Epithelial cell of proximal tubule (primary cell): ENCODE measurements around the gene MUSK. TPM values are rescaled to one million over a fixed set of nuclear protein-coding genes. Genes with fewer than 3 reads are reported as not detected.

Experiments used
- DNase-seq: peaks from one replicate; pipeline ENCODE4 v3.0.0-alpha.2; 2011; ENCODE audit warnings: low read depth
- H3K4me3 ChIP-seq: 2 replicates; pipeline ENCODE4 v1.5.1; 2011; ENCODE audit warnings: low read depth, mild to moderate bottlenecking, low read length
- total RNA-seq: library from RNA; depleted of rRNA; stranded (reverse); fragments of >200 nt; gene quantifications from 2 replicates; pipeline ENCODE4 v1.2.3, GENCODE V29; 2015
- TF ChIP-seq, protein P1 (sequence below): conservative IDR thresholded peaks from 2 replicates; pipeline ENCODE4 v1.5.1; 2012; ENCODE audit warnings: low read depth, mild to moderate bottlenecking, low read length

The MUSK gene
- total RNA-seq, 1 donor from 2014 or later = not detected

DNA sequence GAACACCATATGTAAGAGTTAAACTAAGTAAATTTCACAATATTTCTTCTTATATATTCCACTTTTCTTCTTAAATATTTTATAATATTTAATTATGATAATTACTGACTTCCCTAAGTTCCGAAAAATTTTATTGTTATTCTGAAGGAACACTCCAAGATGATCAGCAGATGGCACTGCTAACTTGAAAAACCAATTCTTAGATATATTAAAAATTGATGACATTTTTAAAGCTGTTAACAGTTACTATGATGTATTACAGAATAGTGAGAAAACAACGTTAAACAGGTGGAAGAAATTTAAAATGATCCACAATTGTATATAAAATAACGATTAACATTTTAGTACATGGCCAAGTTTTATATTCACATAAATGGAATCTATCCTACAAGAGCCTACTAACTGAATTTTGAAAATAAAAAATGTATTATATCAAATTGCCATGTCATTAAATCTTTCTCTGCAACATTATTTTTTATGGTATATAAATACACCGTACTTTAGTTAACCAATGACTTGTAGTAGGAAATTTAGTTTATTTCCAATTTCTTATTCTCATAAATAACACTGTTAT is 30.1 kb upstream of the MUSK start:
- no peak for DNase-seq
- no peak overlapping the region for H3K4me3 ChIP-seq
- TF ChIP-seq, protein P1, sequence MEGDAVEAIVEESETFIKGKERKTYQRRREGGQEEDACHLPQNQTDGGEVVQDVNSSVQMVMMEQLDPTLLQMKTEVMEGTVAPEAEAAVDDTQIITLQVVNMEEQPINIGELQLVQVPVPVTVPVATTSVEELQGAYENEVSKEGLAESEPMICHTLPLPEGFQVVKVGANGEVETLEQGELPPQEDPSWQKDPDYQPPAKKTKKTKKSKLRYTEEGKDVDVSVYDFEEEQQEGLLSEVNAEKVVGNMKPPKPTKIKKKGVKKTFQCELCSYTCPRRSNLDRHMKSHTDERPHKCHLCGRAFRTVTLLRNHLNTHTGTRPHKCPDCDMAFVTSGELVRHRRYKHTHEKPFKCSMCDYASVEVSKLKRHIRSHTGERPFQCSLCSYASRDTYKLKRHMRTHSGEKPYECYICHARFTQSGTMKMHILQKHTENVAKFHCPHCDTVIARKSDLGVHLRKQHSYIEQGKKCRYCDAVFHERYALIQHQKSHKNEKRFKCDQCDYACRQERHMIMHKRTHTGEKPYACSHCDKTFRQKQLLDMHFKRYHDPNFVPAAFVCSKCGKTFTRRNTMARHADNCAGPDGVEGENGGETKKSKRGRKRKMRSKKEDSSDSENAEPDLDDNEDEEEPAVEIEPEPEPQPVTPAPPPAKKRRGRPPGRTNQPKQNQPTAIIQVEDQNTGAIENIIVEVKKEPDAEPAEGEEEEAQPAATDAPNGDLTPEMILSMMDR = peak; percentile 55

DNA sequence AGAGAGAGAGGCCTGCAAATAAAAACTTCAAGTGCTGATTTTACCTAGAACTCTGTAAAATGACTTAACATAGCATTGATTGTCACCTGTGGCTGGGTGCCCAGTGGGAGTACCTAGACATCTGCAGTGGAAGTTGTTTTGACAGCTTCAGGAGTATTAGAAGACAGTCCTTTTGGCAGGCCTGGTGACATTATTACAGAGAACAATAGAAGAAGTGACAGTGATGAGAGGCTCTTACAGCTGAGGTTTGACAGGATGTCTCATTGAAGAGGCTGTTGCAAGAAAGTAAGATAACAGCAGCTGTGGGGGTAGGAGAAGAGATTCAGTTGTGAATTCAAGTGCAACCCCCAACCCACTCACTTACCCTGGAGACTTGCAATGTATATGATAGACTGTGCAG is 27.9 kb upstream of the MUSK start:
- no peak for DNase-seq
- H3K4me3 ChIP-seq = no peak overlapping the region
- TF ChIP-seq, protein P1 = no peak

DNA sequence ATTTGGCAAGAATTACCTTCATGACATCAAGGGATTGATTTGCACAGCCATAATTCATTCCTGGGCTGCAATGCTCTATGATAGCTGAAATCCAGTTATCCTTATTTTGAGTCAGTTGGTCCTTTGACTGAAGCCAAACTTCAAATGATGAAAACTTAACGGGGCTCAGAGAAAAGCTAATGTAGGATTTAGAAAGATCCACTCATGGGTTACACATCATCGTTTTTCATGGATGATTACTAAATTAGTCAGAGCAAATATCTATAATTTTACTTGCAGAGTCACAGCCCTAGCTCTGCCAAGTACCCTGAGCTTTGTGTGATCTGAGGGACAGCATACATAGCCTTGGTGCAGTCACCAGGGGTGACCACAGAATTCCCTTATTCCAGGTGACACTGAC is 27.3 kb upstream of the MUSK start:
- no peak for DNase-seq
- H3K4me3 ChIP-seq = no peak overlapping the region
- TF ChIP-seq, protein P1 = no peak

DNA sequence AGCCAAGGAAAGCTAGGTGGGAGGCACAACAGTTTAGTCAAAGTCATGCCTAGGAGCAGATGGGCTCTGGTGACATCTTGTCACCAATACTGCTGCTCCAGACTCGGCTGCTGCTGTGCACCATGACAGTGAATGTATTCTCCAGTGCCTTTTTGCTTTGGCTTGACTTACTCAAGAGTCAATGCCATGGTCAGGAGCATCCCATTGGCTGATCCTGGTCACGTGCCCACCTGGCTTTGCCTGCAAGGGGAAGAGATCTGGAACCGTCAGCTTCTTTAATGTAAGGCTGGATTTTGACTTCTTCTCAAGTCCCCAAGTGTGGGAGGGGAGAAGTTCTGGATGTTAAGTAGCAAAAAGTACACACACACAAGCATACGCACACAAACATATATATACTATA is 19.9 kb upstream of the MUSK start:
- H3K4me3 ChIP-seq = no peak overlapping the region
- DNase-seq = no peak
- TF ChIP-seq, protein P1 = no peak

DNA sequence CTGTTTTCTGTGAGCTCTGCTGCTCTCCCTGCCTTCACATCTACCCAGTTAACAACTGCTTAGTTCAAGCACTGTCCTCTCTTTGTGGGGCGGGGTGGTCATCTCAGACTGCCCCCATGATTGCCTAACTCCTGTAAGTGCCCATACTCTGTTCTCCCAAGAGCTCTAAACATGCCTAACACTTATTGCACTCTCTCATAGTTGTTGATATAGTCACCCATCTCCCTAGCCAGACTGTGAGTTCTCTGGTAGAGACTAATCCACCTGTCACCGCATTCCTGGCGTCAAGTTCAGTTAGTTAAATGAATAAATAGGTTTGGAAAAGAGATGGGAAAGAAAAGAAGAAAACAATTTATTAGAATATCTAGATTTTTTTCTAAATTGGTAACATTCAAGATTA is 18.3 kb upstream of the MUSK start:
- no peak overlapping the region for H3K4me3 ChIP-seq
- no peak for DNase-seq
- TF ChIP-seq, protein P1 = no peak

DNA sequence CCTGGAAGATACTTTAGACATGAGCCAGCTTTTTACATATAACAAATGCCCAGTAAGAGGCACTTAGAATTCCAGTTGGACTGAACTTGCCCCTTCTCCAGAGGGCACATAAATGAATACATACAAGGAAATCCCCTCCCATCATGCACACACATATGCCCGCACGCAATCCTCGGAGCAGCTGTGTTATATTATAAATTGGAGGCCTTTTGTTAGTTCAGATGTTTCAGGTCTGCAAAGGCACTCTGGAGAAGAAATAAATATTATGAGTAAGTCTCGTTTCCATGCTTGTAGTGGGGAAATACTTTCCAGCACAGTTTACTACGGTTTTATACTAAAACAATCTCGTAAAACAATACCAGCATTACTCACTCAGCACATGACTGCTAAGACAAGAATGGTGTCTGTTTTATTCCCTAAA is 17.6 kb upstream of the MUSK start:
- H3K4me3 ChIP-seq = no peak overlapping the region
- TF ChIP-seq, protein P1 = no peak
- DNase-seq = no peak
